SK-N-SH (cell line): ENCODE data around the gene ASB7. TPM values are rescaled to one million over a fixed set of nuclear protein-coding genes. Genes with fewer than 3 reads are reported as not detected.

Experiments
- CTCF ChIA-PET: fragments of 300-600, 350-600 bp; formaldehyde crosslinking; extraction: SDS; loops from one replicate; lab custom pipeline; 2021; lab: Yijun Ruan, JAX
- POLR2A ChIA-PET: fragments of 350-600 bp; sonication (Branson Sonifier 250); formaldehyde crosslinking; extraction: SDS; loops from one replicate; lab custom pipeline; 2020; ENCODE audit warnings: antibody characterized with exemption, inconsistent platforms; lab: Yijun Ruan, JAX
- DNase-seq: peaks from one replicate; pipeline ENCODE4 v3.0.0; 2012
- H2AFZ ChIP-seq: fragments of 200-600 bp; sonication (generic); 2 replicates; pipeline ENCODE4 v1.8.1; 2016; ENCODE audit warnings: antibody characterized with exemption, mild to moderate bottlenecking, low read depth
- H3F3A ChIP-seq: fragments of 200-600 bp; sonication (generic); replicated peaks from 2 replicates; pipeline ENCODE3; 2016; ENCODE audit warnings: antibody characterized with exemption, mild to moderate bottlenecking; ENCODE audit not compliant: insufficient read depth
- H3K27ac ChIP-seq, 2 experiments: fragments of 200-500 bp in 1 of 2; fragments of 200-600 bp in 1 of 2; sonication (Bioruptor generic) in 1 of 2; sonication (generic), shearing (Covaris generic) in 1 of 2; 2 replicates each; pipeline versions ENCODE4 v1.5.1 to v1.6.1; 2014 to 2016; ENCODE audit warnings: low read depth in 2 of 2, inconsistent platforms in 1 of 2, low read length in 1 of 2, mild to moderate bottlenecking in 1 of 2, mixed read lengths in 1 of 2
- H3K27me3 ChIP-seq: fragments of 200-600 bp; sonication (generic), shearing (Covaris generic); 2 replicates; pipeline ENCODE4 v1.6.1; 2016; ENCODE audit warnings: mixed run types; ENCODE audit not compliant: insufficient read depth
- H3K36me3 ChIP-seq, 2 experiments: fragments of 200-500 bp in 1 of 2; fragments of 200-600 bp in 1 of 2; sonication (Bioruptor generic) in 1 of 2; sonication (generic) in 1 of 2; replicated peaks in 1 of 2; 2 replicates each; pipeline versions ENCODE3 to v1.5.1; 2014 to 2016; ENCODE audit warnings: low read length in 1 of 2, mild to moderate bottlenecking in 1 of 2; ENCODE audit not compliant: insufficient read depth in 2 of 2, control insufficient read depth in 1 of 2
- H3K4me1 ChIP-seq, 2 experiments: fragments of 200-500 bp in 1 of 2; fragments of 200-600 bp in 1 of 2; sonication (Bioruptor generic) in 1 of 2; sonication (generic), shearing (Covaris generic) in 1 of 2; 2 replicates each; pipeline versions ENCODE4 v1.5.1 to v1.6.1; 2014 to 2016; ENCODE audit warnings: low read depth in 1 of 2, low read length in 1 of 2, mixed run types in 1 of 2; ENCODE audit not compliant: insufficient read depth in 2 of 2, control insufficient read depth in 1 of 2
- H3K4me2 ChIP-seq: fragments of 200-600 bp; sonication (generic), shearing (Covaris generic); 2 replicates; pipeline ENCODE4 v1.6.1; 2017; ENCODE audit warnings: mixed run types
- H3K4me3 ChIP-seq, 2 experiments: fragments of 200-500 bp in 1 of 2; fragments of 200-600 bp in 1 of 2; sonication (Bioruptor generic) in 1 of 2; sonication (generic), shearing (Covaris generic) in 1 of 2; 2 replicates each; pipeline versions ENCODE4 v1.5.1 to v1.8.1; 2014 to 2016; ENCODE audit warnings: low read depth in 2 of 2, inconsistent platforms in 1 of 2, low read length in 1 of 2, mild to moderate bottlenecking in 1 of 2, mixed read lengths in 1 of 2, moderate library complexity in 1 of 2
- H3K79me2 ChIP-seq: fragments of 200-600 bp; sonication (generic); 2 replicates; pipeline ENCODE4 v1.8.1; 2017; ENCODE audit warnings: mild to moderate bottlenecking; ENCODE audit not compliant: insufficient read depth
- H3K9ac ChIP-seq: fragments of 200-600 bp; sonication (generic); 2 replicates; pipeline ENCODE4 v1.6.1; 2017; ENCODE audit warnings: mixed run types
- H3K9me2 ChIP-seq: fragments of 200-600 bp; sonication (generic); 2 replicates; pipeline ENCODE4 v1.6.1; 2017; ENCODE audit warnings: mixed run types
- H3K9me3 ChIP-seq: fragments of 200-600 bp; sonication (generic); 2 replicates; pipeline ENCODE4 v1.6.1; 2017; ENCODE audit warnings: mixed run types, mild to moderate bottlenecking, moderate library complexity
- H4K20me1 ChIP-seq: fragments of 200-600 bp; sonication (generic); 2 replicates; pipeline ENCODE4 v1.6.1; 2017; ENCODE audit warnings: mild to moderate bottlenecking, mixed run types; ENCODE audit not compliant: insufficient read depth
- CHD2 ChIP-seq: fragments of 150-350 bp; IDR thresholded peaks from 2 replicates; pipeline ENCODE4 v1.6.1; 2018; ENCODE audit warnings: low read length; ENCODE audit not compliant: partially characterized antibody
- ELF1 ChIP-seq: IDR thresholded peaks from 2 replicates; pipeline ENCODE4 v1.4.0; 2012
- EP300 ChIP-seq, 2 experiments: IDR thresholded peaks; 2 replicates each; pipeline versions ENCODE4 v1.4.0 to v1.6.1; 2012; ENCODE audit warnings: borderline replicate concordance in 1 of 2, low read depth in 1 of 2, low read length in 1 of 2
- EZH2phosphoT487 ChIP-seq: fragments of 200-600 bp; sonication (generic); IDR thresholded peaks from 2 replicates; pipeline ENCODE4 v1.6.1; 2017; ENCODE audit warnings: low read depth, mixed run types, mild to moderate bottlenecking, antibody characterized with exemption, moderate library complexity, borderline replicate concordance
- FOSL2 ChIP-seq: IDR thresholded peaks from 2 replicates; pipeline ENCODE4 v1.4.0; 2012; ENCODE audit warnings: low read depth, mild to moderate bottlenecking, moderate library complexity, borderline replicate concordance
- FOXJ3 ChIP-seq: sonication (generic); formaldehyde crosslinking; IDR thresholded peaks from 2 replicates; pipeline ENCODE4 v1.5.1; 2020; ENCODE audit warnings: mild to moderate bottlenecking, missing genetic modification reagents
- FOXM1 ChIP-seq: IDR thresholded peaks from 2 replicates; pipeline ENCODE4 v1.4.0; 2012; ENCODE audit warnings: low read depth, mild to moderate bottlenecking
- GATA2 ChIP-seq: sonication (generic); formaldehyde crosslinking; IDR thresholded peaks from 2 replicates; pipeline ENCODE4 v1.5.0; 2020; ENCODE audit warnings: mild to moderate bottlenecking, missing genetic modification reagents
- MEF2A ChIP-seq: IDR thresholded peaks from 2 replicates; pipeline ENCODE4 v1.4.0; 2012; ENCODE audit warnings: low read depth, borderline replicate concordance
- MXI1 ChIP-seq: IDR thresholded peaks from 2 replicates; pipeline ENCODE4 v1.6.1; 2012; ENCODE audit warnings: mild to moderate bottlenecking, low read depth, low read length, improper control_type of control experiment
- RCOR1 ChIP-seq: fragments of 150-350 bp; IDR thresholded peaks from 2 replicates; pipeline ENCODE4 v1.6.1; 2017; ENCODE audit warnings: antibody characterized with exemption, low read length
- RFX5 ChIP-seq: IDR thresholded peaks from 2 replicates; pipeline ENCODE4 v1.6.1; 2012; ENCODE audit warnings: mild to moderate bottlenecking, improper control_type of control experiment, low read length
- RXRA ChIP-seq: IDR thresholded peaks from 2 replicates; pipeline ENCODE4 v1.4.0; 2012; ENCODE audit warnings: low read depth, mild to moderate bottlenecking, borderline replicate concordance
- SIN3A ChIP-seq: IDR thresholded peaks from 2 replicates; pipeline ENCODE4 v1.6.1; 2012; ENCODE audit warnings: low read depth, mild to moderate bottlenecking, low read length, moderate library complexity, borderline replicate concordance
- SMC3 ChIP-seq: IDR thresholded peaks from 2 replicates; pipeline ENCODE4 v1.6.1; 2012; ENCODE audit warnings: low read depth, low read length, improper control_type of control experiment
- TCF12 ChIP-seq: IDR thresholded peaks from 2 replicates; pipeline ENCODE4 v1.4.0; 2012
- YY1 ChIP-seq: IDR thresholded peaks from 2 replicates; pipeline ENCODE4 v1.4.0; 2012; ENCODE audit warnings: low read depth, mild to moderate bottlenecking
- WGBS: methylation state at CpG from one replicate; pipeline ENCODE4 v1.1.6; 2017; ENCODE audit warnings: low lambda C conversion rate; 5-methylcytosine and 5-hydroxymethylcytosine counted together
- polyA plus RNA-seq, 3 experiments: library from polyadenylated mRNA; depleted of rRNA; stranded (reverse); fragments of >200 nt; gene quantifications; 2 replicates each; pipeline ENCODE4 v1.2.3, GENCODE V29; 2012
- TF ChIP-seq, protein P1 (sequence below): IDR thresholded peaks from 2 replicates; pipeline ENCODE4; 2012

Gene ASB7
- polyA plus RNA-seq, 1 of the 3 experiments (the other 2 are of a cell fraction): 6.1 TPM

DNA sequence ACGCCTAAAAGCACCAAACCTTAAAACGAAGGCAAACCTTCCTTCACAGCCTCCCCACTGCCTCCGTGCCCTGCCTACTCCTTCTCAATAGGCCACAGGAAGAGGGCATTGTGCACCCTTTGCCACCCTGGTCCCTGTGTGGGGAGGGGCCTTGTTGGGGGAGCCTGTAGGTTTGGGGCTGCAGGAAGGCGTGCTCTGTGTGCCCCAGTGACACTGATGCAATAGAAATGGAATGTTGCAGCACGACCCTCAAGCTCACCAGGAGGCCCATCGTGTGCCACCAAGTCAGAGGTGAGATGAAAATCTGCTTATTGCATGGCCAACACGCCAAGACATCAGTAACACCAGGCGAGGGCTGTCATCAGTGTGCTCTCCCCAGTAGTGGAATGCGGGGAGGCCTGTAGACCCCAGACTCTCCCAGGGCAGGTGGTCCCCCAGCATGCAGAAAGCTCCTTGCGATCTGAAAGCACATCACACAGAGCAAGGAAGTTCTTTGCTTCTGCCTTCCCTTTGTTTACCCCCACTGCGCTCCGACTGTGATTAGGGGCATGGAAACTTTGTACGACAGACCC, 86.2 kb downstream of the ASB7 start (continued):
- TF ChIP-seq SIN3A (no peak), RFX5 (no peak), CHD2 (no peak), ELF1 (no peak), MEF2A (no peak), SMC3 (no peak), RCOR1 (no peak), MXI1 (no peak), YY1 (no peak), EZH2phosphoT487 (no peak)

DNA sequence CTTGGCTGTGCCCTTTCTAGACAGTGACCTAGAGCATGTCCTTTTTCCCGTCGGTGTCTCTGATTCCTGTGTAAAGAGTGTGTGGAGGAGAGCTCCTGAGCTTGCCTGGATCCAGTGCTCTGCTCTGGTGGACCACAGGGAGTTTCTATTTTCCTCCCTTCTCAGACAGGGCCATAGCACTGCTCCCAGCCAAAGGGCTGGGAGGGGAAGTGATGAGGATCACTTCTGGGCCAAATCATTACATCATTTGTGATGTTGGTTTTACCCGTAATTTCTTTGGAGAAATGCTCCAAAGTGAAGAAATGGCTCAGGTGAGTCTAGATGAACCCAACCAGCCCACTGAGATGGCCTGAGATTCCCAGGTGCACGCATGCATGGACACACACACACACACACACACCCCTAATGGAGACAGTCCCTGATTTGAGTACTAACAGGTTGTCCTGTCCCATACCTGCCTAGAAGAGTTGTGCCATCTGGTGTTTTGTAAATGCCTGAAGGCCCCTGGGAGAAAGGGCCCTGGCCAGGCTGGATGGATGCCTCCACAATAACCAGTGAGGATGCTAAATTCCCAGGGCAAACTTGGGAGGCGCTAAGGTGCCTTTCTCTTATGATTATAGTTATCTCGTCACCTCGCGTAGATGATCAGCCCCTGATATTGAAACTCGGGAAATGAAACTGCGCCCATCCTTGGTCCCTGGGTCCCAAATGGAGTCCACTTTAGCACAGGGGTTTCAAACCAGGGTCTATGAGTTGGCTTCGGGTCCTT, 86.9 kb downstream of the ASB7 start:
- 88% methylated on average over 8 of the region's 11 CpGs for WGBS
- no peaks in the 10 kb centered on the region for H3K9me2 ChIP-seq
- no peaks in the 10 kb centered on the region for H4K20me1 ChIP-seq
- POLR2A ChIA-PET: no interaction called here
- no peak overlapping the region for H3K27ac ChIP-seq
- CTCF ChIA-PET: no interaction called here
- H3K4me2 ChIP-seq: no peak overlapping the region
- no peaks in the 10 kb centered on the region for H3K36me3 ChIP-seq
- H3K79me2 ChIP-seq: no peaks in the 10 kb centered on the region
- H3K27me3 ChIP-seq: no peaks in the 10 kb centered on the region
- H3F3A ChIP-seq: peaks cover 12% of the 10 kb centered on the region
- H3K4me1 ChIP-seq: peaks cover 2 to 9% of the 10 kb centered on the region in 2 experiments; a peak in 2 of 4 replicates
- no peak overlapping the region for H2AFZ ChIP-seq
- H3K9ac ChIP-seq: no peak overlapping the region
- no peak for DNase-seq
- no peak overlapping the region for H3K4me3 ChIP-seq
- H3K9me3 ChIP-seq: no peaks in the 10 kb centered on the region
- TF ChIP-seq EZH2phosphoT487 (no peak), TCF12 (no peak), CHD2 (no peak), EP300 (IDR thresholded peaks at IDR 0.05; ENCODE audit: borderline replicate concordance in 1 of 2, low read depth in 1 of 2, low read length in 1 of 2) (no peak), RXRA (no peak), FOXM1 (no peak), SIN3A (no peak), FOSL2 (no peak), GATA2 (no peak), SMC3 (no peak), FOXJ3 (no peak)
- TF ChIP-seq, protein P1, sequence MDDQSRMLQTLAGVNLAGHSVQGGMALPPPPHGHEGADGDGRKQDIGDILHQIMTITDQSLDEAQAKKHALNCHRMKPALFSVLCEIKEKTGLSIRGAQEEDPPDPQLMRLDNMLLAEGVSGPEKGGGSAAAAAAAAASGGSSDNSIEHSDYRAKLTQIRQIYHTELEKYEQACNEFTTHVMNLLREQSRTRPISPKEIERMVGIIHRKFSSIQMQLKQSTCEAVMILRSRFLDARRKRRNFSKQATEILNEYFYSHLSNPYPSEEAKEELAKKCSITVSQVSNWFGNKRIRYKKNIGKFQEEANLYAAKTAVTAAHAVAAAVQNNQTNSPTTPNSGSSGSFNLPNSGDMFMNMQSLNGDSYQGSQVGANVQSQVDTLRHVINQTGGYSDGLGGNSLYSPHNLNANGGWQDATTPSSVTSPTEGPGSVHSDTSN: no peak
